HepG2 (cell line): ENCODE data around the gene MTFR1L. TPM values are rescaled to one million over a fixed set of nuclear protein-coding genes. Genes with fewer than 3 reads are reported as not detected.

Source experiments
- ATAC-seq: fragments of 200-7000 bp; cut with Tn5 transposase; 3 replicates; pipeline ENCODE4 v1.9.1; 2020; ENCODE audit warnings: mild to moderate bottlenecking, moderate library complexity
- BruUV-seq: library from RNA; stranded (reverse); fragments of 400-500 nt; replicated peaks from 2 replicates; lab custom pipeline; 2021; lab: Mats Ljungman, UMichigan
- CTCF ChIA-PET: fragments of 300-600 bp; formaldehyde crosslinking; extraction: SDS; loops from one replicate; lab custom pipeline; 2021; ENCODE audit warnings: low total read pairs, inconsistent platforms, low intra/inter-chr PET ratio; lab: Yijun Ruan, JAX
- POLR2A ChIA-PET: fragments of 350-600 bp; sonication (Branson Sonifier 250); formaldehyde crosslinking; loops from one replicate; lab custom pipeline; 2020; ENCODE audit warnings: antibody characterized with exemption, inconsistent platforms; lab: Yijun Ruan, JAX
- DNase-seq: peaks from one replicate; pipeline ENCODE4 v3.0.0-alpha.2; 2015; ENCODE audit warnings: low spot score
- FAIRE-seq: peaks from 3 replicates; lab custom pipeline; 2011; peaks lifted over from hg19 to GRCh38; lab: Jason Lieb, UNC
- H2AFZ ChIP-seq: one replicate; pipeline ENCODE4 v1.6.1; 2011; ENCODE audit warnings: low read length, inconsistent platforms
- H3K27ac ChIP-seq: fragments of 300-600 bp; 3 replicates; pipeline ENCODE4 v1.8.0; 2011; ENCODE audit warnings: mixed run types, mild to moderate bottlenecking, mixed read lengths, low read length, inconsistent platforms; ENCODE audit not compliant: insufficient read depth; ENCODE audit errors: extremely low read length
- H3K27me3 ChIP-seq, 2 experiments: fragments of 200-600 bp in 1 of 2; 2 replicates in 1 of 2; 3 replicates in 1 of 2; pipeline versions ENCODE4 v1.6.0 to v1.8.0; 2011; ENCODE audit warnings: low read length in 2 of 2, mild to moderate bottlenecking in 2 of 2, moderate library complexity in 2 of 2, inconsistent platforms in 1 of 2; ENCODE audit not compliant: insufficient read depth in 2 of 2, control insufficient read depth in 1 of 2
- H3K36me3 ChIP-seq, 2 experiments: fragments of 200-600 bp in 1 of 2; replicated peaks in 1 of 2; 2 replicates in 1 of 2; 3 replicates in 1 of 2; pipeline versions ENCODE4 v1.5.1 to v1.8.0; 2011; ENCODE audit warnings: low read length in 2 of 2, inconsistent platforms in 1 of 2; ENCODE audit not compliant: insufficient read depth in 2 of 2, control insufficient read depth in 1 of 2
- H3K4me1 ChIP-seq: 2 replicates; pipeline ENCODE4 v1.5.1; 2012; ENCODE audit warnings: low read length, inconsistent platforms; ENCODE audit not compliant: insufficient read depth
- H3K4me2 ChIP-seq: 2 replicates; pipeline ENCODE4 v1.6.0; 2011; ENCODE audit warnings: low read depth, low read length, inconsistent platforms
- H3K4me3 ChIP-seq, 3 experiments: fragments of 200-600 bp in 1 of 3; sonication (generic), shearing (Covaris generic) in 1 of 3; replicated peaks in 1 of 3; 2 replicates each; pipeline ENCODE4 v1.5.1; 2011 to 2016; ENCODE audit warnings: low read length in 3 of 3, inconsistent platforms in 2 of 3, low read depth in 2 of 3, mild to moderate bottlenecking in 2 of 3, control low read depth in 1 of 3, mixed read lengths in 1 of 3; ENCODE audit not compliant: insufficient read depth in 1 of 3
- H3K79me2 ChIP-seq: one replicate; pipeline ENCODE4 v1.6.1; 2011; ENCODE audit warnings: low read length, inconsistent platforms; ENCODE audit not compliant: insufficient read depth
- H3K9ac ChIP-seq: 2 replicates; pipeline ENCODE4 v1.6.0; 2011; ENCODE audit warnings: mild to moderate bottlenecking, low read depth, low read length, inconsistent platforms; ENCODE audit not compliant: insufficient read depth
- H3K9me3 ChIP-seq: 2 replicates; pipeline ENCODE4 v1.5.1; 2012; ENCODE audit warnings: mild to moderate bottlenecking, low read length
- H4K20me1 ChIP-seq: 2 replicates; pipeline ENCODE4 v1.6.0; 2011; ENCODE audit warnings: inconsistent platforms, mild to moderate bottlenecking, low read length, moderate library complexity; ENCODE audit not compliant: insufficient read depth
- HNF1B ChIP-seq: sonication (generic); formaldehyde crosslinking; IDR thresholded peaks from 2 replicates; pipeline ENCODE4 v1.5.1; 2020; ENCODE audit warnings: mild to moderate bottlenecking, moderate library complexity, missing genetic modification reagents
- MAZ ChIP-seq, 2 experiments: sonication (generic) in 1 of 2; formaldehyde crosslinking in 1 of 2; IDR thresholded peaks; 2 replicates each; pipeline versions ENCODE4 v1.5.0 to v1.6.1; 2012 to 2020; ENCODE audit warnings: low read depth in 2 of 2, mild to moderate bottlenecking in 2 of 2, borderline replicate concordance in 1 of 2, improper control_type of control experiment in 1 of 2, low read length in 1 of 2, missing genetic modification reagents in 1 of 2, moderate library complexity in 1 of 2
- NFKBIZ ChIP-seq: IDR thresholded peaks from 2 replicates; pipeline ENCODE4 v1.6.1; 2018; ENCODE audit warnings: missing genetic modification reagents, missing compliant biosample characterization
- ZNF574 ChIP-seq: sonication (generic); formaldehyde crosslinking; IDR thresholded peaks from 2 replicates; pipeline ENCODE4 v1.4.0; 2020; ENCODE audit warnings: missing genetic modification reagents
- ZNF616 ChIP-seq: sonication (generic); formaldehyde crosslinking; IDR thresholded peaks from 2 replicates; pipeline ENCODE4 v1.5.0; 2020; ENCODE audit warnings: low read depth, mild to moderate bottlenecking, missing genetic modification reagents
- ZNF646 ChIP-seq: sonication (generic); formaldehyde crosslinking; IDR thresholded peaks from 2 replicates; pipeline ENCODE4 v1.9.0; 2021; ENCODE audit warnings: mild to moderate bottlenecking, missing genetic modification reagents
- ZNF768 ChIP-seq: sonication (generic); formaldehyde crosslinking; IDR thresholded peaks from 2 replicates; pipeline ENCODE4 v1.4.0; 2020; ENCODE audit warnings: missing genetic modification reagents
- WGBS: methylation state at CpG from one replicate; pipeline ENCODE4 v1.1.6; 2017; ENCODE audit warnings: low lambda C conversion rate; 5-methylcytosine and 5-hydroxymethylcytosine counted together
- in situ Hi-C: cut with HindIII; loops from 2 replicates; pipeline ENCODE4 v1.10.0; 2017; ENCODE audit warnings: low pct_unique_long_range_greater_than_20kb; ENCODE audit not compliant: extremely low pct_ligation_motif_present
- intact Hi-C: fragments of 100-400 bp; cut with micrococcal nuclease; formaldehyde crosslinking; loops from one replicate; pipeline ENCODE4 v1.10.0; 2022; ENCODE audit not compliant: unreplicated experiment
- polyA plus RNA-seq, 8 experiments: library from polyadenylated mRNA; depleted of rRNA in 3 of 8; stranded (reverse) in 7 of 8; unstranded in 1 of 8; fragments of >200 nt; fragmentation: Illumina TruSeq in 4 of 8; extraction: Trizol in 4 of 8; gene quantifications; 2 replicates each; pipeline versions ENCODE4 v1.2.1 to v1.2.3, GENCODE V29; 2011 to 2016; ENCODE audit warnings: low read depth in 4 of 8, missing spikeins in 1 of 8, mixed read lengths in 1 of 8; ENCODE audit not compliant: insufficient read depth in 1 of 8
- total RNA-seq, 5 experiments: library from RNA; depleted of rRNA; stranded (reverse); fragments of >200 nt; fragmentation: Illumina TruSeq; extraction: Trizol; gene quantifications; 2 replicates each; pipeline ENCODE4 v1.2.3, GENCODE V29; 2016; ENCODE audit warnings: low read depth in 1 of 5

The MTFR1L gene
- total and polyA plus RNA-seq, 2 of the 13 experiments (the other 11 are each of a cell fraction or from before 2014, with no cell fraction given), result 38.0 to 55.7 TPM

GRCh38 chr1:25771221-25772114 is 48.3 kb upstream of the MTFR1L start (continued):
- TF ChIP-seq NFKBIZ (CRISPR knock-in tag) (no peak), MAZ (IDR thresholded peaks at IDR 0.05; ENCODE audit: borderline replicate concordance, low read depth, low read length) (no peak), MAZ (CRISPR knock-in tag; IDR thresholded peaks at IDR 0.05; ENCODE audit: low read depth) (peak; percentile 56; the same call in 1 of the 2 replicates)

- in situ Hi-C loops, result no loop called here
- 72% methylated on average over 5 of the region's 5 CpGs for WGBS
- TF ChIP-seq ZNF616 (CRISPR knock-in tag) (0 out of 2 replicates have a peak, but pooled peaks have one; percentile 45), ZNF768 (CRISPR knock-in tag) (peak; percentile 94), ZNF646 (0 out of 2 replicates have a peak, but pooled peaks have one; percentile 15), ZNF574 (CRISPR knock-in tag) (no peak), HNF1B (CRISPR knock-in tag) (0 out of 2 replicates have a peak, but pooled peaks have one; percentile 10)
- Histone ChIP-seq H3K27ac (no peak overlapping the region), H3K79me2 (no peaks in the 10 kb centered on the region), H3K9ac (no peak overlapping the region; the same call in 1 of the 2 replicates), H3K36me3 (no peaks in the 10 kb centered on the region), H3K4me1 (peaks cover 63% of the 10 kb centered on the region), H3K4me2 (peak overlapping the region; percentile 93), H3K9me3 (no peaks in the 10 kb centered on the region), H3K4me3 (peak overlapping the region; percentile 35 to 69 (median 52); a peak in 5 of 6 replicates), H3K27me3 (peaks cover 7 to 27% of the 10 kb centered on the region in 2 experiments), H2AFZ (no peak overlapping the region), H4K20me1 (no peaks in the 10 kb centered on the region)
- intact Hi-C loops, result loop anchor here (10.0 kb wide), 1 partner anchor 77 kb away; no protein-coding TSS in a partner anchor
- DNase-seq, result no peak
- ATAC-seq, result no peak
- CTCF ChIA-PET, result no interaction called here
- no peak for FAIRE-seq
- BruUV-seq, result TSS peak; percentile 91
- POLR2A ChIA-PET, result no interaction called here
These were observed 47.6 kb upstream of the MTFR1L start for GRCh38 chr1:25772164-25772563.
